Esophagus squamous epithelium (tissue), 4 donors: ENCODE results near the gene FLYWCH1.

Source experiments
- POLR2A ChIP-seq, 4 donors: fragments of 450-650 bp; IDR thresholded peaks; one replicate each; pipeline ENCODE4 v1.6.1; 2017; ENCODE audit warnings: antibody characterized with exemption in 4 of 4, mild to moderate bottlenecking in 4 of 4, moderate library complexity in 3 of 4
- TF ChIP-seq, protein P1 (sequence below), 6 experiments: fragments of 450-650 bp in 4 of 6; fragments of 200-600 bp in 2 of 6; sonication (generic) in 2 of 6; IDR thresholded peaks; one replicate each; pipeline ENCODE4 v1.5.1; 2016 to 2019; ENCODE audit warnings: antibody characterized with exemption in 6 of 6, mild to moderate bottlenecking in 4 of 6, moderate library complexity in 4 of 6

DNA sequence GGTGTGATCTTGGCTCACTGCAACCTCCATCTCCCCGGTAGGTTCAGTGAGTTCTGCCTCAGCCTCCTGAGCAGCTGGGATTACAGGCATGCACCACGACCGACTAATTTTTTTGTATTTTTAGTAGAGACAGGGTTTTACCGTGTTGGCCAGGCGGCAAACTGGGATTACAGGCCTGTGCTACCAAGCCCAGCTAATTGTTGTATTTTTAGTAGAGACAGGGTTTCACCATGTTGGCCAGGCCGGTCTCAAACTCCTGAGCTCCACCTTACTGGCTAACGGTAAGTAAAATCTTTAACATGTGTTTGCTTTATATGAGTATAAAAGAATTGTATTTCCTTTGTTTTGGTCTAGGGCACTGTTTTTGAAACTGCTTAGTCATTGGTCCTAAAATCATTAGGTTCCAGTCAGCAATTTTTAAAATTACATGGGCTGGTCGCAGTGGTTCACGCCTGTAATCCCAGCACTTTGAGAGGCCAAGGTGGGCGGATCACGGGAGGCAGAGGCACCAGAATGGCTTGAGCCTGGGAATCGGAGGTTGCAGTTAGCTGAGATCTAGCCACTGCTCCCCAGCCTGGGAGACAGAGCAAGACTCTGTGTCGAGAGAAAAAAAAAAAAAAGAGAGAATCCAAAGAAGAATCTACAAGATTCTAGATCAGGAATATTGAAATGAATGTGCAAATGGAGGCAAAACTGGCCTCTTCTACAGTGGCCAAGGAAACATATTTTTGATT is 3.6 kb downstream of the FLYWCH1 start:
- TF ChIP-seq, protein P1, sequence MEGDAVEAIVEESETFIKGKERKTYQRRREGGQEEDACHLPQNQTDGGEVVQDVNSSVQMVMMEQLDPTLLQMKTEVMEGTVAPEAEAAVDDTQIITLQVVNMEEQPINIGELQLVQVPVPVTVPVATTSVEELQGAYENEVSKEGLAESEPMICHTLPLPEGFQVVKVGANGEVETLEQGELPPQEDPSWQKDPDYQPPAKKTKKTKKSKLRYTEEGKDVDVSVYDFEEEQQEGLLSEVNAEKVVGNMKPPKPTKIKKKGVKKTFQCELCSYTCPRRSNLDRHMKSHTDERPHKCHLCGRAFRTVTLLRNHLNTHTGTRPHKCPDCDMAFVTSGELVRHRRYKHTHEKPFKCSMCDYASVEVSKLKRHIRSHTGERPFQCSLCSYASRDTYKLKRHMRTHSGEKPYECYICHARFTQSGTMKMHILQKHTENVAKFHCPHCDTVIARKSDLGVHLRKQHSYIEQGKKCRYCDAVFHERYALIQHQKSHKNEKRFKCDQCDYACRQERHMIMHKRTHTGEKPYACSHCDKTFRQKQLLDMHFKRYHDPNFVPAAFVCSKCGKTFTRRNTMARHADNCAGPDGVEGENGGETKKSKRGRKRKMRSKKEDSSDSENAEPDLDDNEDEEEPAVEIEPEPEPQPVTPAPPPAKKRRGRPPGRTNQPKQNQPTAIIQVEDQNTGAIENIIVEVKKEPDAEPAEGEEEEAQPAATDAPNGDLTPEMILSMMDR (IDR thresholded peaks at IDR 0.05) = no peak
- TF ChIP-seq POLR2A (IDR thresholded peaks at IDR 0.05) = no peak
